Bronchial epithelial cell (primary cell): ENCODE data around the gene SGMS1. TPM values are rescaled to one million over a fixed set of nuclear protein-coding genes. Genes with fewer than 3 reads are reported as not detected.
A peak's percentile ranks its signal among the peaks of the same experiment; 100 is the strongest.

Source experiments
- DNase-seq: peaks from one replicate; pipeline ENCODE4 v3.0.0-alpha.2; 2010; ENCODE audit warnings: low read depth
- FAIRE-seq: peaks from 2 replicates; lab custom pipeline; 2011; peaks lifted over from hg19 to GRCh38; lab: Jason Lieb, UNC
- H3K27me3 ChIP-seq: 2 replicates; pipeline ENCODE4 v1.5.1; 2011; ENCODE audit warnings: low read length; ENCODE audit not compliant: control insufficient read depth, insufficient read depth
- H3K36me3 ChIP-seq: 2 replicates; pipeline ENCODE4 v1.5.1; 2011; ENCODE audit warnings: low read length; ENCODE audit not compliant: control insufficient read depth, insufficient read depth
- H3K4me3 ChIP-seq: 2 replicates; pipeline ENCODE4 v1.5.1; 2011; ENCODE audit warnings: mild to moderate bottlenecking, low read depth, low read length, control low read depth
- total RNA-seq: library from RNA; depleted of rRNA; stranded (reverse); fragments of >200 nt; gene quantifications from 2 replicates; pipeline ENCODE4 v1.2.1, GENCODE V29; 2014
- TF ChIP-seq, protein P1 (sequence below): IDR thresholded peaks from 2 replicates; pipeline ENCODE4 v1.5.1; 2011; ENCODE audit warnings: mild to moderate bottlenecking, moderate library complexity, low read length, control low read depth, inconsistent platforms; ENCODE audit not compliant: insufficient read depth, severe bottlenecking

SGMS1 gene
- total RNA-seq, 1 donor from 2014 or later, result 21.3 TPM

DNA sequence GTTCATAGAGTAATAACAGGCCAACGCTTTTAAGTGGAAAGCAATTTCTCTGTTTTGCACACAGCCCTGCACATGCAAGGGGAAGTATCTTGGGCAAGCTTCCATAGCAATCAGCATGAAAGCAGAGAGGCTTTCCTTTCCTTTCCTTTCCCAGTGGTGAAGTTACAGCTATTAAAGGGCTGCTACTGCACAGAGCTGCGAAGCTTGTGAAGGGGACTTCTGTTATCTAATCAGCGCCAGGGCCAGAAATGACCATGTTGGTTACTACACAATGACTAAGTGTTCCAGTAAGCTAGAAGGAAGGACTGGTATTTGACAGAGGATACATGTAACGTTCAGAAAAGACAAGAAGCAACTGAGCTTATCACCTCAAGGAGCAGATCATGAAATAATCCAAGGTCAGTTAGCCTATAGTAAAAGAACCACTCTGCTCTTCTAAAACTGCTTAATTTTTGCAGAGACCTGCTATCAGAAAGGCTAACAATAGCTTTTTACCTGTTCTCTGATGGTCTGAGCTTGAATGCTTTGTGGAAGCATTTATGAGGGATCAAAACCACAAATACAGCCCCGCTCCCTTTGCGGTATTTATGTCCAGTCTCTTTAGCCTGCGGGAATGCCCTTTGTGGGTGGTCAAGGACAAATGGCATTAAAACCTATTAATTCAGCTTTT, 45.9 kb downstream of the SGMS1 start:
- Histone ChIP-seq H3K36me3 (no peaks in the 10 kb centered on the region), H3K4me3 (no peak overlapping the region), H3K27me3 (no peaks in the 10 kb centered on the region)
- TF ChIP-seq, protein P1, sequence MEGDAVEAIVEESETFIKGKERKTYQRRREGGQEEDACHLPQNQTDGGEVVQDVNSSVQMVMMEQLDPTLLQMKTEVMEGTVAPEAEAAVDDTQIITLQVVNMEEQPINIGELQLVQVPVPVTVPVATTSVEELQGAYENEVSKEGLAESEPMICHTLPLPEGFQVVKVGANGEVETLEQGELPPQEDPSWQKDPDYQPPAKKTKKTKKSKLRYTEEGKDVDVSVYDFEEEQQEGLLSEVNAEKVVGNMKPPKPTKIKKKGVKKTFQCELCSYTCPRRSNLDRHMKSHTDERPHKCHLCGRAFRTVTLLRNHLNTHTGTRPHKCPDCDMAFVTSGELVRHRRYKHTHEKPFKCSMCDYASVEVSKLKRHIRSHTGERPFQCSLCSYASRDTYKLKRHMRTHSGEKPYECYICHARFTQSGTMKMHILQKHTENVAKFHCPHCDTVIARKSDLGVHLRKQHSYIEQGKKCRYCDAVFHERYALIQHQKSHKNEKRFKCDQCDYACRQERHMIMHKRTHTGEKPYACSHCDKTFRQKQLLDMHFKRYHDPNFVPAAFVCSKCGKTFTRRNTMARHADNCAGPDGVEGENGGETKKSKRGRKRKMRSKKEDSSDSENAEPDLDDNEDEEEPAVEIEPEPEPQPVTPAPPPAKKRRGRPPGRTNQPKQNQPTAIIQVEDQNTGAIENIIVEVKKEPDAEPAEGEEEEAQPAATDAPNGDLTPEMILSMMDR, result no peak
- FAIRE-seq, result no peak
- DNase-seq, result peak; percentile 62

DNA sequence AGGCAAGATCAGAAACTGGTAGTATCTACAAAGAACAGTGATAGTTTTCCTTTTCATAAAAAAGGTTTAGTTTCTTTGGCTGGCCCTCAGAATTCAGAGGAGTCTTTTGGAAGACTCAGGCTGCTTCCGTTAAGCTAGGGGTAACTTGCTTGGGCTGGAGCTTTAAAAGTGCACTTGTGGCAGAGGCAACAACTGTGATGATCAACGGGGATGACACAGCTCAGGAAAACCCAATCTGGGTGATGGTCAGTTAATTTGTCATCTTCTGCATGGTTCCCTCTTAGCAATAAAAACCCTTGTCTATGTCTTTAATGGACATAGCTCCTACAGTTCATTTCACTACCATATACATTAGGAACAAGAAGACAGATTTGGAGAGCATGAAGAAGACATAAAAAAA, 46.7 kb downstream of the SGMS1 start:
- no peaks in the 10 kb centered on the region for H3K36me3 ChIP-seq
- DNase-seq (no peak), FAIRE-seq (no peak)

DNA sequence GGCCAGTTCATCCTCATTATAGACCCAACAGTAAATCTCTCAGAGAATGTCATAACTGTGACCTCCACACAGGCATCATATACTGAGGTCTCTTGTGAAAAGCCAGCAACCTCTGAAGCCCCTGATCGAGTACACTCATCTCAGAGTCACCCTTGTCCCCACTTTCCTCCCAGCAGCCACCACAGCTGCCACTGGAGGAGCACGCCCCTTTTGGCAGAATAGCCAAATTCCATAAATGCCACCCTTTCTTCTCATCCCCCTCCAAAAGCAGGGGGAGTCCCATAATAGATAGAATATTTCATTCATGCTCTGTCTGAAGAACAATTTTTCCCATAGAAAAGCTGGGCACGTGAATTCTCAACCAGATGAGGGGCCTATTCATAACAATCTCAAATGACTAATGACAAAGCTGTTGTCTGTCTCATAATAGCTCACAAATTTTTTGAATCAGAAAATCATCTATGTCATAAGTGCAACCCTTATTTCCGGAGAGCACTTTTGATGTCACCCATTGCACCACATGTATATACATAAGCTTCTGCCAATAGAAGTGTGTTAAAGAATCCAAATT, 47.4 kb downstream of the SGMS1 start:
- DNase-seq (no peak), FAIRE-seq (no peak)
- no peaks in the 10 kb centered on the region for H3K27me3 ChIP-seq
- TF ChIP-seq, protein P1, result no peak
- H3K36me3 ChIP-seq, result no peaks in the 10 kb centered on the region
- H3K4me3 ChIP-seq, result no peak overlapping the region

More for the DNA sequence above, 46.7 kb downstream of the SGMS1 start:
- TF ChIP-seq, protein P1, result no peak
- Histone ChIP-seq H3K27me3 (no peaks in the 10 kb centered on the region), H3K4me3 (no peak overlapping the region)

DNA sequence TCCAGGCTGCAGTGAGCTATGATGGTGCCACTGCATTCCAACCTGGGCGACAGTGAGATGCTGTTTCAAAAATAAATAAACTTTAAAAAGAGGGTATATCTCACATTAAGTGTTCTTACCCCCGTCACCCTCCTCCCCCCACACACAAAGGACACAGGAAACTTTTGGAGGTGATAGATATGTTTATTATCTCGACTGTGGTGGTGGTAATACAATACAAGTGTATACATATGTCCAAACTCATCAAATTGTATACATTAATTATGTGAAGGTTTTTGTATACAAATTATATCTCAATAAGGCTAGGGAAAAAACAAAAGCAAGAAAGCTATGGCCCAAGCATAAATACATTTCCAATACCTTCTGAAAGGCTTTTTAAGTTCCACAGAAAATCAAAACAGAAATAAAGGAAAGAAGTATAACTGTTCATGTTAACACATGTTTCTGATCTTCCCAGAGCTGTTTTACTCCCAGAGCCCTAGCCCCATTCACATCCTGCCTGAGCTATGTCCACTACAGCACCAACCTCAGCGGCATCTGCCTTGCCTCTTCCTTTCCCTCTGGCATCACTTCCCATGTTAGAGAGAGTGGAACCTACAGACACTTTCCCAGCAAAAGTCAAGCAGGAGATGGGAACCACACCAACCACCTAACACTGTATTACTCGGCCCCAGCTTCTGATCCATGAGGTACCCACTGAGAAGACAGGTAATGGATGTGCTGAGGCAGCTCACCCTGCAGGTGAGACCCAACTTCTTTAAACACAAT, 48.1 kb downstream of the SGMS1 start:
- DNase-seq, result no peak
- TF ChIP-seq, protein P1, result no peak
- no peak for FAIRE-seq
- Histone ChIP-seq H3K4me3 (no peak overlapping the region), H3K36me3 (no peaks in the 10 kb centered on the region), H3K27me3 (no peaks in the 10 kb centered on the region)

DNA sequence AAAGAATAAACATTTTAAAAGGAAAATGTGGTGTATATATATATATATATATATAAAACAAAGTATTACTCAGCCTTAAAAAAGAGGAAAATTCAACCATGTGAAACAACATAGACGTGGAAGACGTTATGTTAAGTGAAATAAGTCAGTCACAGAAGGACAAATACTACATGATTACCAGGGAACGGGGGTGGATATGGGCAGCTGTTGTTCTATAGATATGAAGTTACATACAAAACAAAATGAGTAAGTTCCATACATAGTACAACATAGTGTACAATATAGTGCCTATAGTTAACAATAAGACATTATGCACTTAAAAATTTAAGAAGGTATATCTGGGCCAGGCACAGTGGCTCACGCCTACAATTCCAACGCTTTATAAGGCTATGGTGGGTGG, 48.8 kb downstream of the SGMS1 start:
- Histone ChIP-seq H3K4me3 (no peak overlapping the region), H3K36me3 (no peaks in the 10 kb centered on the region), H3K27me3 (no peaks in the 10 kb centered on the region)
- no peak for DNase-seq
- FAIRE-seq, result no peak
- TF ChIP-seq, protein P1, result no peak
